Measurements from ENCODE around the gene PREX1.

The PREX1 gene

GRCh38 chr20:48631114-48632016 lies 196.4 kb downstream of the PREX1 start:
- peak; percentile 77 for DNase-seq

GRCh38 chr20:48630342-48631075 lies 197.3 kb downstream of the PREX1 start:
- peak; percentile 28 for DNase-seq

GRCh38 chr20:48629960-48630315 lies 197.9 kb downstream of the PREX1 start:
- DNase-seq, result no peak

- DNase-seq, result no peak
Observed at GRCh38 chr20:48629069-48629959, 198.5 kb downstream of the PREX1 start.

GRCh38 chr20:48627737-48628128 lies 200.1 kb downstream of the PREX1 start:
- no peak for DNase-seq

GRCh38 chr20:48626938-48627736 lies 200.7 kb downstream of the PREX1 start:
- DNase-seq, result no peak

- DNase-seq, result peak; percentile 33
Observed at GRCh38 chr20:48626226-48626937, 201.4 kb downstream of the PREX1 start.

- no peak for DNase-seq
Observed at GRCh38 chr20:48625136-48625900, 202.5 kb downstream of the PREX1 start.

GRCh38 chr20:48624315-48625020 lies 203.3 kb downstream of the PREX1 start:
- no peak for DNase-seq

- no peak for DNase-seq
Observed at GRCh38 chr20:48623906-48624265, 203.9 kb downstream of the PREX1 start.

- no peak for DNase-seq
Observed at GRCh38 chr20:48623176-48623905, 204.5 kb downstream of the PREX1 start.

GRCh38 chr20:48622421-48622820 lies 205.4 kb downstream of the PREX1 start:
- no peak for DNase-seq

- DNase-seq, result peak; percentile 41
Observed at GRCh38 chr20:48621376-48622078, 206.3 kb downstream of the PREX1 start.

- DNase-seq, result peak; percentile 82
Observed at GRCh38 chr20:48620507-48621375, 207.1 kb downstream of the PREX1 start.

- DNase-seq, result no peak
Observed at GRCh38 chr20:48620154-48620506, 207.7 kb downstream of the PREX1 start.

- DNase-seq, result peak; percentile 49
Observed at GRCh38 chr20:48619126-48620101, 208.4 kb downstream of the PREX1 start.
